GM23248 (cell line): ENCODE measurements around the gene FAM110D. TPM values are rescaled to one million over a fixed set of nuclear protein-coding genes. Genes with fewer than 3 reads are reported as not detected.

Experiments used
- DNase-seq: peaks from one replicate; pipeline ENCODE4 v3.0.0-alpha.2; 2015
- H2AFZ ChIP-seq: fragments of 200-600 bp; sonication (generic); 2 replicates; pipeline ENCODE4 v1.6.1; 2016; ENCODE audit warnings: antibody characterized with exemption
- H3F3A ChIP-seq: fragments of 200-600 bp; sonication (generic); 2 replicates; pipeline ENCODE4 v1.6.1; 2016; ENCODE audit warnings: mild to moderate bottlenecking, antibody characterized with exemption, mixed run types; ENCODE audit not compliant: insufficient read depth
- H3K27ac ChIP-seq: fragments of 200-600 bp; sonication (generic); 2 replicates; pipeline ENCODE4 v1.5.1; 2016; ENCODE audit warnings: mild to moderate bottlenecking
- H3K27me3 ChIP-seq: fragments of 200-600 bp; sonication (generic); replicated peaks from 2 replicates; pipeline ENCODE4 v1.6.1; 2016; ENCODE audit warnings: mild to moderate bottlenecking; ENCODE audit not compliant: insufficient read depth
- H3K36me3 ChIP-seq: fragments of 200-600 bp; sonication (generic); 2 replicates; pipeline ENCODE4 v1.6.1; 2016; ENCODE audit warnings: low read depth, mild to moderate bottlenecking
- H3K4me1 ChIP-seq: fragments of 200-600 bp; sonication (generic); 2 replicates; pipeline ENCODE4 v1.6.1; 2016; ENCODE audit warnings: mild to moderate bottlenecking; ENCODE audit not compliant: insufficient read depth
- H3K4me2 ChIP-seq: fragments of 200-600 bp; sonication (generic); one replicate; pipeline ENCODE4 v1.6.1; 2016; ENCODE audit warnings: mild to moderate bottlenecking; ENCODE audit not compliant: unreplicated experiment
- H3K4me3 ChIP-seq: fragments of 200-600 bp; sonication (generic); 2 replicates; pipeline ENCODE4 v1.5.1; 2016; ENCODE audit warnings: mild to moderate bottlenecking
- H3K79me2 ChIP-seq: fragments of 200-600 bp; sonication (generic); 2 replicates; pipeline ENCODE4 v1.6.1; 2016; ENCODE audit warnings: mild to moderate bottlenecking; ENCODE audit not compliant: insufficient read depth
- H3K9ac ChIP-seq: fragments of 200-600 bp; sonication (generic); 2 replicates; pipeline ENCODE4 v1.6.1; 2016; ENCODE audit warnings: mild to moderate bottlenecking
- H3K9me2 ChIP-seq: fragments of 200-600 bp; sonication (generic); 2 replicates; pipeline ENCODE4 v1.6.1; 2016; ENCODE audit warnings: mixed run types, mild to moderate bottlenecking, moderate library complexity; ENCODE audit not compliant: insufficient read depth
- H3K9me3 ChIP-seq: fragments of 200-600 bp; sonication (generic); one replicate; pipeline ENCODE4 v1.6.1; 2017; ENCODE audit warnings: low read depth
- H4K20me1 ChIP-seq: fragments of 200-600 bp; sonication (generic); 2 replicates; pipeline ENCODE4 v1.6.0; 2016; ENCODE audit not compliant: insufficient read depth
- EZH2 ChIP-seq: fragments of 200-600 bp; sonication (generic); IDR thresholded peaks from 2 replicates; pipeline ENCODE4 v1.6.1; 2018; ENCODE audit warnings: antibody characterized with exemption, mild to moderate bottlenecking; ENCODE audit not compliant: insufficient read depth, poor library complexity, severe bottlenecking
- EZH2phosphoT487 ChIP-seq: fragments of 200-600 bp; sonication (generic); IDR thresholded peaks from 2 replicates; pipeline ENCODE4 v1.6.1; 2018; ENCODE audit warnings: antibody characterized with exemption, moderate library complexity, mild to moderate bottlenecking, low read depth; ENCODE audit not compliant: insufficient read depth
- WGBS, 2 experiments: methylation state at CpG; one replicate each; pipeline ENCODE4 v1.1.6; 2015 to 2017; ENCODE audit warnings: low lambda C conversion rate in 2 of 2, low coverage in 1 of 2; ENCODE audit errors: missing lambda C conversion rate in 2 of 2; 5-methylcytosine and 5-hydroxymethylcytosine counted together
- in situ Hi-C: fragments of 300-500 bp; cut with MboI; formaldehyde crosslinking; loops from 2 replicates; pipeline ENCODE4 v1.15.0; 2020
- polyA plus RNA-seq: library from polyadenylated mRNA; unstranded; fragments of >200 nt; fragmentation: Nextera tagmentation; extraction: Ambion mirVana; gene quantifications from 2 replicates; pipeline ENCODE4 v1.2.1, GENCODE V29; 2016
- total RNA-seq: library from RNA; depleted of rRNA; stranded (reverse); fragments of >200 nt; shearing (Covaris generic); gene quantifications from 2 replicates; pipeline ENCODE4 v1.2.3, GENCODE V29; 2014

The FAM110D gene
- total and polyA plus RNA-seq, 2 experiments from 2014 or later: not detected

DNA sequence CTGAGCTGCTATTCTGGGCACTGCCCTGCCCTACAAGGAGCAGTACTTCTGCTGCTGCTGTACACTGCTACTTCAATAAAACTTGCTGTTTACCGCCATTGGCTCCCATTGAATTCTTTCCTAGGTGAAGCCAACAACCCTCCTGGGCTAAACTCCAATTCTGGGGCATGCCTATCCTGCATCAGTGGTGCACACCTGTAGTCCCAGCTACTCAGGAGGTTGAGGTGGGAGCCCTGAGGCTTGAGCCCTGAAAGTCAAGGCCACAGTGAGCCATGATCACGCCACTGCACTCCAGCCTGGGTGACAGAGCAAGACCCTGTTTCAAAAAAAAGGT, 26.1 kb upstream of the FAM110D start:
- no peak for TF ChIP-seq EZH2
- no peak for TF ChIP-seq EZH2phosphoT487
- H3F3A ChIP-seq: no peaks in the 10 kb centered on the region
- in situ Hi-C loops: no loop called here
- H3K79me2 ChIP-seq: no peaks in the 10 kb centered on the region
- no peaks in the 10 kb centered on the region for H3K36me3 ChIP-seq
- no peaks in the 10 kb centered on the region for H3K4me1 ChIP-seq
- DNase-seq: no peak
- no peaks in the 10 kb centered on the region for H3K9me3 ChIP-seq
- no peaks in the 10 kb centered on the region; the same call in 1 of the 2 replicates for H3K27me3 ChIP-seq
- H3K9me2 ChIP-seq: no peaks in the 10 kb centered on the region
- H3K4me2 ChIP-seq: no peak overlapping the region
- no peak overlapping the region for H3K9ac ChIP-seq
- WGBS, 2 experiments: 38 to 61% methylated on average over 2 of the region's 2 CpGs
- H4K20me1 ChIP-seq: no peaks in the 10 kb centered on the region
- no peak overlapping the region for H2AFZ ChIP-seq
- no peak overlapping the region for H3K4me3 ChIP-seq
- no peak overlapping the region for H3K27ac ChIP-seq

DNA sequence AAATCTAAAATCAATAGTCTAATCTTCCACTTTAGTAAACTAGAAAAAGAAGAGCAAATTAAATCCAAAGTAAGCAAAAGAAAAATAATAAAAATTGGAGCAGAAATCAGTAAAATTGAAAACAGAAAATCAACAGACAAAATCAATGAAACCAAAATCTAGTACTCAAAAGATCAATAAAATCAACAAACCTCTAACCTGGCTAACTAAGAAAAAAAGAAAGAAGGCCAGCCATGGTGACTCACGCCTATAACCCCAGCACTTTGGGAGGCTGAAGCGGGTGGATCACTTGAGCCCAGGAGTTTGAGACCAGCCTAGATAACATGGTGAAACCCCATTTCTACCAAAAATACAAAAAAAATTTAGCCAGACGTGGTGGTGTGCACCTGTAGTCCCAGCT, 24.4 kb upstream of the FAM110D start:
- in situ Hi-C loops: no loop called here

DNA sequence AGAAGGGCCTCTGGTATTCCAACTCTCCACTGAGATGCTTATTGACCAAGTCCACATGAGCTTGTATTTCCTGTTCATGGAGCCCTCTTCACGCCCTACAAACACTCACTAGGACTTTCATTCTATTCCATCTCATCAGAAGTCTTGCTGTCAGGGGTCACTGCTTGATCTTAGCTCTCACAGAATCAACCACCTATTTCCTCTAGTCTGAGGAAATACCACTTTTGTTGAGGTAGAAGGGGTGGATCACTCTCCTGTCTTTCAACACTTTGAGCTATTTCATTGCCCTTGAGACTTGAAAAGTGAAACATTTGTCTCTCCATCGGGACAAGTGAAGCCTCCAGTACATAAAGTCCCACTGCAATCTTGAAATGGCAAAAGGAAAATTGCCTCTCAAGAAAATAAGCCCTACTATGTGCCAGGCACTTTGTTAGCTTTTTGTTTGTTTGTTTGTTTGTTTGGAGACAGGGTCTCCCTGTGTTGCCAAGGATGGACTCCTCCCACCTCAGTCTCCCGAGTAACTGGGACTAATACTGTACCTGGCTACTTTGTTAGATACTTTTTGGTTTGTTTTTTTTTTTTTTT, 19.8 kb upstream of the FAM110D start:
- 56 to 61% methylated on average over 3 of the region's 3 CpGs for WGBS, 2 experiments
- Histone ChIP-seq H3K4me2 (no peak overlapping the region), H2AFZ (no peak overlapping the region; the same call in 1 of the 2 replicates), H3K4me3 (no peak overlapping the region), H3K27me3 (no peaks in the 10 kb centered on the region), H3K27ac (no peak overlapping the region), H3K36me3 (no peaks in the 10 kb centered on the region), H4K20me1 (no peaks in the 10 kb centered on the region), H3F3A (no peaks in the 10 kb centered on the region), H3K9me2 (no peaks in the 10 kb centered on the region), H3K4me1 (no peaks in the 10 kb centered on the region), H3K9ac (no peak overlapping the region), H3K79me2 (no peaks in the 10 kb centered on the region), H3K9me3 (no peaks in the 10 kb centered on the region)
- DNase-seq: no peak
- in situ Hi-C loops: no loop called here
- no peak for TF ChIP-seq EZH2
- no peak for TF ChIP-seq EZH2phosphoT487

More for the DNA sequence above, 24.4 kb upstream of the FAM110D start:
- H4K20me1 ChIP-seq: no peaks in the 10 kb centered on the region
- H3K9me3 ChIP-seq: no peaks in the 10 kb centered on the region
- H3K79me2 ChIP-seq: no peaks in the 10 kb centered on the region
- H2AFZ ChIP-seq: no peak overlapping the region
- no peak for TF ChIP-seq EZH2
- no peak for TF ChIP-seq EZH2phosphoT487
- no peak overlapping the region for H3K4me2 ChIP-seq
- no peaks in the 10 kb centered on the region for H3K36me3 ChIP-seq
- no peaks in the 10 kb centered on the region for H3K4me1 ChIP-seq
- DNase-seq: no peak
- H3F3A ChIP-seq: no peaks in the 10 kb centered on the region
- no peak overlapping the region for H3K9ac ChIP-seq
- no peaks in the 10 kb centered on the region for H3K9me2 ChIP-seq
- WGBS, 2 experiments: 62 to 69% methylated on average over 3 of the region's 3 CpGs
- H3K27ac ChIP-seq: no peak overlapping the region
- H3K27me3 ChIP-seq: no peaks in the 10 kb centered on the region; the same call in 1 of the 2 replicates
- H3K4me3 ChIP-seq: no peak overlapping the region

DNA sequence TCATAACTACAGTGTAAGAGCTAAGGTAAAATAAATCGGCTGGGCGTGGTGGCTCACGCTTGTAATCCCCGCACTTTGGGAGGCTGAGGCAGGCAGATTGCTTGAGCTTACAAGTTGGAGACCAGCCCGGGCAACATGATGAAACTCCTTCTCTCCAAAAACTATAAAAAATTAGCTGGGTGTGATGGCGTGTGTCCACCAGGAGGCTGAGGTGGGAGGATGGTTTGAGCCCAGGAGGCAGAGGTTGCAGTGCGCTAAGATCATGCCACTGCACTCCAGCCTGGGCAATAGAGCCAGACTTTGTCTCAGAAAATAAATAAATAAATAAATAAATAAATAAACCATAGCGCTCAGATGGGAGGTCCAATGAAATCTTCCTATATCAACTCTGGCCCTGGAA, 16.7 kb upstream of the FAM110D start:
- in situ Hi-C loops: no loop called here
- Histone ChIP-seq H3K79me2 (no peaks in the 10 kb centered on the region), H4K20me1 (no peaks in the 10 kb centered on the region)

More for the DNA sequence above, 16.7 kb upstream of the FAM110D start:
- H2AFZ ChIP-seq: no peak overlapping the region
- 71% methylated on average over 8 of the region's 8 CpGs for WGBS, 2 experiments
- H3K4me3 ChIP-seq: no peak overlapping the region
- no peaks in the 10 kb centered on the region; the same call in 1 of the 2 replicates for H3K27me3 ChIP-seq
- DNase-seq: peak; percentile 33
- no peak overlapping the region for H3K27ac ChIP-seq
- no peaks in the 10 kb centered on the region for H3K4me1 ChIP-seq
- no peaks in the 10 kb centered on the region for H3K9me3 ChIP-seq
- TF ChIP-seq EZH2phosphoT487: no peak
- TF ChIP-seq EZH2: no peak
- H3K9ac ChIP-seq: no peak overlapping the region
- no peak overlapping the region for H3K4me2 ChIP-seq
- H3F3A ChIP-seq: no peaks in the 10 kb centered on the region
- H3K36me3 ChIP-seq: no peaks in the 10 kb centered on the region
- H3K9me2 ChIP-seq: no peaks in the 10 kb centered on the region
